Measurements from ENCODE around the gene C16orf96. TPM values are rescaled to one million over a fixed set of nuclear protein-coding genes. Genes with fewer than 3 reads are reported as not detected.

The C16orf96 gene
- total RNA-seq, 1 experiment from 2014 or later = 0.10 TPM

- Histone ChIP-seq H3K27ac (ENCODE audit: low read depth, low read length) (no peak overlapping the region), H3K27me3 (ENCODE audit: insufficient read depth, low read length) (no peaks in the 10 kb centered on the region), H3K4me1 (ENCODE audit: control insufficient read depth in 1 of 2, insufficient read depth in 2 of 2, low read length in 2 of 2) (no peaks in the 10 kb centered on the region), H3K9me3 (ENCODE audit: control insufficient read depth in 1 of 2, insufficient read depth in 1 of 2, low read depth in 1 of 2, low read length in 2 of 2) (no peaks in the 10 kb centered on the region), H4K20me1 (ENCODE audit: insufficient read depth) (no peaks in the 10 kb centered on the region), H3K4me3 (replicated peaks in 1 of 2; ENCODE audit: low read depth in 1 of 2, low read length in 2 of 2) (no peak overlapping the region), H3K4me2 (ENCODE audit: low read length) (no peak overlapping the region), H3K79me2 (ENCODE audit: insufficient read depth, low read length) (no peaks in the 10 kb centered on the region), H3K9me2 (ENCODE audit: insufficient read depth) (no peaks in the 10 kb centered on the region), H3K9ac (ENCODE audit: low read length) (no peak overlapping the region), H2AFZ (ENCODE audit: low read depth, low read length, poor library complexity, severe bottlenecking) (no peak overlapping the region), H3K36me3 (ENCODE audit: control insufficient read depth in 1 of 2, insufficient read depth in 2 of 2, low read length in 2 of 2) (no peaks in the 10 kb centered on the region)
- intact Hi-C loops (cut with micrococcal nuclease) = no loop called here
- CTCF ChIA-PET = no interaction called here
- BruUV-seq (replicated peaks) = no TSS peak
- DNase-seq (ENCODE audit: low read depth, low spot score) (no peak), ATAC-seq (no peak)
- POLR2A ChIA-PET = no interaction called here
- TF ChIP-seq EGR1 (IDR thresholded peaks at IDR 0.05; ENCODE audit: low read depth) (no peak), ATF3 (IDR thresholded peaks at IDR 0.05) (no peak), MAX (IDR thresholded peaks at IDR 0.05) (no peak), EZH2phosphoT487 (IDR thresholded peaks at IDR 0.05; ENCODE audit: borderline replicate concordance) (no peak), POLR2A (IDR thresholded peaks at IDR 0.05; ENCODE audit: borderline replicate concordance, extremely low read depth, insufficient read depth, insufficient read length) (no peak), CEBPB (IDR thresholded peaks at IDR 0.05; ENCODE audit: low read depth) (no peak), POLR2AphosphoS5 (IDR thresholded peaks at IDR 0.05; ENCODE audit: low read depth, low read length) (no peak), JUND (IDR thresholded peaks at IDR 0.05) (no peak), ELF1 (IDR thresholded peaks at IDR 0.05; ENCODE audit: borderline replicate concordance, low read depth) (no peak), FOSL1 (IDR thresholded peaks at IDR 0.05; ENCODE audit: low read depth) (no peak), REST (IDR thresholded peaks at IDR 0.05; ENCODE audit: low read depth) (no peak), ZBTB33 (IDR thresholded peaks at IDR 0.05; ENCODE audit: extremely low read depth, insufficient replicate concordance, low read length) (no peak), EZH2 (IDR thresholded peaks at IDR 0.05) (no peak), RAD21 (IDR thresholded peaks at IDR 0.05; ENCODE audit: low read depth) (no peak)
- RAD21 ChIA-PET (ENCODE audit: low non-redundant PET in 1 of 2, low total read pairs in 2 of 2, uncharacterized antibody in 2 of 2, unreplicated experiment in 2 of 2) = no interaction called here
Measured at GRCh38 chr16:4525634-4526277, 30.4 kb upstream of the C16orf96 start.
